Sciatic nerve (tissue), 2 donors: ENCODE data around the gene HEATR5A. TPM values are rescaled to one million over a fixed set of nuclear protein-coding genes. Genes with fewer than 3 reads are reported as not detected.

Source experiments
- ATAC-seq: fragments of 200-7000 bp; cut with Tn5 transposase; one replicate; pipeline ENCODE4 v1.9.1; 2020; ENCODE audit warnings: mild to moderate bottlenecking, moderate library complexity
- DNase-seq: peaks from one replicate; pipeline ENCODE4 v3.0.0-alpha.2; 2020; ENCODE audit warnings: low spot score
- intact Hi-C: fragments of 100-400 bp; cut with DNase I; formaldehyde crosslinking; loops from one replicate; pipeline ENCODE4 v1.14.2; 2022
- total RNA-seq: library from RNA; stranded (reverse); fragmentation: NEBNext Ultra II Directional; extraction: Animal tissue kit (Norgen Biotek cat#: 25700); gene quantifications from one replicate; pipeline ENCODE4 v1.2.1, GENCODE V29; 2021
- donor health status: DM: no; HTN: no; CAD: no.
- donor health status: DM: no; HTN: no; CAD: no.

The HEATR5A gene
- total RNA-seq, 1 donor from 2014 or later: 65.1 TPM

DNA sequence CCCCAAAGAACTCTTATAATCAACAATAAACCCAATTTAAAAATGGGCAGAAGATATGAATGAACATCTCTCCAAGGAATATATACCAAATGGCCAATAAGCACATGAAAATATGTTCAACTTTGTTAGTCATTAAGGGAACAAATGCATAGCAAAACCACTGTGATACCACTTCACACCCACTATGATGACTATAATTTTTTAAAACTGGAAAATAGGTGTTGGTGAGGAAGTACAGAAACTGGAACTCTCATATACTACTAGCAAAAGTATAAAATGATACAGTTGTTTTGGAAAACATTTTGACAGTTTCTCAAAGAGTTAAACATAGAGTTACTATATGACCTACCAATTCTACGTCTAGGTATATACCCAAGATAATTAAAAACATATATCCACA, 9.4 kb upstream of the HEATR5A start:
- no peak for ATAC-seq
- intact Hi-C loops: no loop called here
- no peak for DNase-seq

- no peak for ATAC-seq
- intact Hi-C loops: no loop called here
- no peak for DNase-seq
Observed at GRCh38 chr14:31428011-31428410, 7.7 kb upstream of the HEATR5A start.

DNA sequence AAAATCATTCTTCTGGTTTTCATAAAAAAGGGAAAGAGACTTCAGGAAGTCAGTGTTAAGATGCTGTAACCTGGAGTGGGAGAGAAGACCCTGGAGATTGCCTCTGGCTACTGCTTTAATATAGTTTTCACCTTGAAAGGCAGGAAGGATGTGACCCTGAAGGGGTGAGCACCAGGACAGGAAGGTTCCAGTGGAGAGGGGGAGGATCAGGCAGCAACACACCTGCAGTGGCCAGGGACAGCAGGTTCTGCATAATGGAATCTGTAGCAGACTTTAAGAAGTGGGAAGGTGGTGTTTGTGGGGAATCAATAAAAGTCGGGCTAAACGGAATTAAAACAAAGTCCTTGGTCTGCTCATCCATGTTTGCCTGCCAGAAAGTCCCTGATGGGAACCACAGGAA, 6.3 kb upstream of the HEATR5A start:
- ATAC-seq (no peak), DNase-seq (no peak)
- intact Hi-C loops: no loop called here

- no peak for ATAC-seq
- intact Hi-C loops: no loop called here
Observed at GRCh38 chr14:31425905-31426304, 5.6 kb upstream of the HEATR5A start.

GRCh38 chr14:31421200-31421599, 850 bp upstream of the HEATR5A start:
- intact Hi-C loops: no loop called here
- ATAC-seq (no peak), DNase-seq (no peak)

More at GRCh38 chr14:31425905-31426304, 5.6 kb upstream of the HEATR5A start:
- no peak for DNase-seq

- intact Hi-C loops: no loop called here
- ATAC-seq (peak; percentile 76), DNase-seq (peak; percentile 74)
Observed at GRCh38 chr14:31419967-31420318, 407 bp downstream of the HEATR5A start.

DNA sequence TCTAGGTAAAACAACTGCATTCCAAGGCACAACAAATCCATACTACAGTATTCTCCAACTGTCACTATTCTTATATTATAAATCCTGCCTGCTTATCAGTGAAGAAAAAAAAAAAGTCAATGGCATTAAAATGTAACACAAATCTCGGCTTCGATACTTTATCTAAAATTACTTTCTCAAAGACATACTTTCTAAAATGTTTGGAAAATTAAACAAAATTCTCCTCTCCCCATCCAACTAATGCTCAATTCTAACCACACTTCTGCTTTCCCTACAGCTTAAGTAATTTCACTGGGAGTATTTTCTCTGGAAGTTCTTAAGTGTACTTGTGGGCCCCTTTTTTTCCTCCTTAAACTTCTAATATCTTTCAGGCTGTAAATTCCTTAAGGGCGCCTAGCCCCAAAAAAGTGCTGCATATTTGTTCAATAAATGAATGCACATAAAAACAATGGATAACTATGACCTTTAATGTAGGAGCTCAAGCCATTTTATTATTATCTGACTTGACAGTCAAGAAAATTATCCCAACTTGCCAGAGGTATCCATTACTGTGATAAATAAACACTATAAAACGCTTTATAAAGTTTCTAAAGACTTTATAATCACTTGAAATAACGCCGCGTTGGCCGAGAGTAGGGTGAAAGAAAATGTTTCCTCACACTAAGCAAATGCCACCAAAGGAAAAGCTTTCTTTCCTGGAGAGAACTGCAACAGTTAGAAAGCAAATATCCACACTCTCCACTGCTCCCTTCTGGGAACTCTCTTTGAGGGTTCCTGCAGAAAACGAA, 977 bp downstream of the HEATR5A start:
- DNase-seq: no peak
- ATAC-seq: no peak
- intact Hi-C loops: no loop called here

GRCh38 chr14:31418440-31418839, 1.9 kb downstream of the HEATR5A start:
- DNase-seq: no peak

DNA sequence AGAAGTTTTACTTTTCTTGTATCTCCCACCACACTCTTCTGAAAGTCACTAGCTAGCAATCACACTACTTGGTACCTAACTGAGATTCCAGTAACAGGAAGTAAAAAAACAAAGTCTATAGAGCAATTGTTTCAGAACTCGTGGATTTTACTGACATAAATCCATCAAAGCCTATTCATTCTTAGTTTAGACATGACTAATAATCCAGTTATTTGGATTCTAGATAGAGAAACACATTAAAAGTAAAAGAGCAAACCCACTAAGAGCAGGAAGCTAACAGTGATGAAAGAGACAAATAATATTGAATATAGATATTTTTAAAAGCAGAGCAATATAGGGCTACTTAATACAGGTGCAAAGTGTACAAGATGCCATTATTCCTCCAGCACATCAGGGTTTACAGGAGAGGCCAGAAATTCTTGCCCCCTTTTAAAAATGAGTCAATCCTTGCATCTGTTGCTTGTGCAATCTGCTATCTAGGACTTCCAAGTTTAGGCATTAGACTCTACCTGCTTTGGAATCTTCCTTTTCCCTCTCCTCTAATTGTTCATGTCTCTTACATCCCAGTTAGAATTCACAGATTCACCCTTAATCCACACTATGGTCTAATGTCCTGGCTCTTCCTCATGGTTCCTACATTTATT, 6.0 kb downstream of the HEATR5A start:
- intact Hi-C loops: no loop called here
- no peak for ATAC-seq

More at GRCh38 chr14:31418440-31418839, 1.9 kb downstream of the HEATR5A start:
- intact Hi-C loops: no loop called here
- no peak for ATAC-seq

DNA sequence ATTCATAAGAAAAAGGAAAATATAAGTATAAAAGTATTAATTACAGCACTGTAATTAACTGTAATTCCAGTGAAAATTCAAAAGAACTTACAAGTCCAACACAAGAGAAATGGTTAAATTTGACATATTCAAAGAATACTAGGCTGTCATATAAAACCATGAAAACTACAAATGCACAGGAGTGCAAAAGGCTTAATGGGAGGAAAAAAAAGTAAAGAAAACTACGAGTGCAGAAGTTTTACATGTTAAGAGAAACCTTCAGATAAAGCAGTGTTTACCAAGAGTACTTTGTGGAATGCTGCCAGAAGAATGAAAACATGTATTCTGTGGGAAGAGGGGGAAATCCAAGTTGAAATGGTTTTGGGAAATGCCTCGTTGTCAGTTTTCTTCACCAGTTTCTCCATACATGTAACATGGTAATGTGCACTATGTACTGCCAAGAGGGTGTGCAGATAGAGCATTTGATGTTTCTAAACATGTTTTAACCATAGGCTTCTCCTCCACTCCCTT, 9.1 kb downstream of the HEATR5A start:
- DNase-seq: no peak
- intact Hi-C loops: no loop called here
- peak; percentile 30 for ATAC-seq

More for the DNA sequence above, 6.0 kb downstream of the HEATR5A start:
- DNase-seq: no peak

- DNase-seq: no peak
- intact Hi-C loops: no loop called here
- ATAC-seq: no peak
Observed at GRCh38 chr14:31410048-31410650, 10.2 kb downstream of the HEATR5A start.

GRCh38 chr14:31408421-31408820, 11.9 kb downstream of the HEATR5A start:
- DNase-seq (no peak), ATAC-seq (no peak)
- intact Hi-C loops: no loop called here

GRCh38 chr14:31405599-31406232, 14.6 kb downstream of the HEATR5A start:
- ATAC-seq: no peak
- DNase-seq: no peak
- intact Hi-C loops: no loop called here

DNA sequence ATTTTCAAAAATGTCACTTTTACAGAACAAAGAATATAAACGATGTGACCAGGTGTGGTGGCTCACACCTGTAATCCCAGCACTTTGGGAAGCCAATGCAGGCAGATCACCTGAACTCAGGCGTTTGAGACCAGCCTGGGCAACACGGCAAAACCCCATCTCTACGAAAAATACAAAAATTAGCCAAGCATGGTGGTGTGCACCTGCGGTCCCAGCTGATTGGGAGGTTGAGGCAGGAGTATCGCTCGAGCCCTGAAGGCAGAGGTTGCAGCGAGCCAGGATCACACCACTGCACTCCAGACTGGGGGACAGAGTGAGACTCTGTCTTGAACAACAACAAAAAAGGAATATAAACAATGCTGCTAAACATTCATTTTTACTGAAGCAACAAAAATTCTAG, 15.2 kb downstream of the HEATR5A start:
- DNase-seq: no peak
- ATAC-seq: no peak
- intact Hi-C loops: no loop called here

DNA sequence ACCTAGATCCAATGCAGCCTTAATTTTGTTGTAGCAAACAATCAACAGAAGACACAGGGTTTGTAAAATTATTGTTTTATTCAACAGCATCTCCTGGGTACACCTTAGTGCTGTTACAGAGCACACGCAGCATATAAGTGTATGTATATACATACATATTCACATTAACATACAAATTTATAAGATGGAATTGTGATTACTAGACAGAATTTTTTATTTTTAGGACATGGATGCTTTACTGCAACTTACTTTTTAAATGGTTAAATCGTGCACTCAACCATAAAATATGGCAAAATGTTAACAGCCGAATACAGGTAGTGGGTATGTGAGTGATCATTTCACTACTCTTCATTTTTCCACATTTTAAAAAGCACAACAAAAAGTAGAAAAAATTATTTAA, 16.6 kb downstream of the HEATR5A start:
- intact Hi-C loops: no loop called here
- no peak for ATAC-seq
- DNase-seq: no peak

DNA sequence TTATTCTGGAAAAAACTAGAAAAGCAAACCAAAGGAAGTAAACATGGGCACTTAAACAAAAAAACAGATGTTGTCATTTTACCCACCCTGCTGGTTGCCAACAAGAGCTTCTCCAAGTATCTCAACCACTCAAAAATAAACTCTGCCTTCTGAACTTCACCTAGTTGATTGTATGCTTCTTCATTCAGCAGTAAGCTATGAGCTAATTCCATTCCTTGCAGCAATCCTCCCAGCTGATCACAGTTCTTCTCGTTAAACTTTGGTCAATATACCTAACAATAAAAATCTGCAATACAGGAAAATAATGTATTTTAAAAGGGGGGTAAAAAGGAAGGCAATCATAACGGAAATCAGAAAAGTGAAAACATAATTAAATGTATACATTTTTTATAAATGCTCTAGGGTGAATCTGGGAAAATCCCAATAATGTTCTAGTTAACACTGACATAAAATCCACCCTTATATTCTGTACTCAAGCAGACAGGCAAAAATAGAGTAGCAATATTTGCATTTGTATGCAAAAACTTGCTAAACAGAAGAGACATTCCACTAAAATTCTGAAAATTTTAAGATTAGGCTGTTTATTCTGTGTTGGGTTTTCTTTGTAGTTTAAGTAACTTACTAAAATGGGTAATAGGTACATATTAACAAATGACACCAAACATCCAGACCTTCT, 17.4 kb downstream of the HEATR5A start:
- intact Hi-C loops: no loop called here
- ATAC-seq (no peak), DNase-seq (no peak)

- intact Hi-C loops: no loop called here
- DNase-seq: no peak
- ATAC-seq: no peak
Observed at GRCh38 chr14:31401369-31401932, 18.9 kb downstream of the HEATR5A start.

GRCh38 chr14:31400031-31400638, 20.2 kb downstream of the HEATR5A start:
- intact Hi-C loops: no loop called here
- DNase-seq: no peak
- no peak for ATAC-seq
